GM12878 (cell line): ENCODE data around the gene ZSCAN10. TPM values are rescaled to one million over a fixed set of nuclear protein-coding genes. Genes with fewer than 3 reads are reported as not detected.

ENCODE experiments used
- ATAC-seq: fragments of 200-7000 bp; cut with Tn5 transposase; 3 replicates; pipeline ENCODE4 v1.9.1; 2020; ENCODE audit warnings: mild to moderate bottlenecking, moderate library complexity
- BruUV-seq: library from RNA; stranded (reverse); fragments of 400-500 nt; replicated peaks from 2 replicates; lab custom pipeline; 2021; lab: Mats Ljungman, UMichigan
- CTCF ChIA-PET: fragments of 300-600 bp; sonication (Branson Sonifier 250); formaldehyde crosslinking; extraction: SDS; loops from one replicate; lab custom pipeline; 2021; ENCODE audit warnings: inconsistent platforms; lab: Yijun Ruan, JAX
- POLR2A ChIA-PET: fragments of 350-600 bp; formaldehyde crosslinking; extraction: SDS; loops from one replicate; lab custom pipeline; 2021; ENCODE audit warnings: inconsistent platforms; lab: Charles Lee
- RAD21 ChIA-PET: fragments of 300-600 bp; sonication (Branson Sonifier 250); formaldehyde crosslinking; loops from one replicate; lab custom pipeline; 2023; ENCODE audit warnings: antibody characterized with exemption; ENCODE audit not compliant: unreplicated experiment; lab: Charles Lee
- SMC1A ChIA-PET: fragments of 300-600 bp; sonication (Branson Sonifier 250); formaldehyde crosslinking; loops from one replicate; lab custom pipeline; 2023; ENCODE audit not compliant: unreplicated experiment, uncharacterized antibody; lab: Charles Lee
- DNase-seq: peaks from one replicate; pipeline ENCODE4 v3.0.0-alpha.2; 2011; ENCODE audit warnings: low read depth, low spot score
- FAIRE-seq: peaks from 3 replicates; lab custom pipeline; 2011; peaks lifted over from hg19 to GRCh38; lab: Jason Lieb, UNC
- H2AFZ ChIP-seq: 2 replicates; pipeline ENCODE4 v1.6.0; 2011; ENCODE audit warnings: low read depth, low read length, control low read depth; ENCODE audit not compliant: control insufficient read depth
- H3K27ac ChIP-seq: 2 replicates; pipeline ENCODE4 v1.5.1; 2011; ENCODE audit warnings: control low read depth; ENCODE audit not compliant: control insufficient read depth, insufficient read depth
- H3K27me3 ChIP-seq, 2 experiments: replicated peaks in 1 of 2; 2 replicates each; pipeline versions ENCODE4 v1.6.0 to v1.6.1; 2011; ENCODE audit warnings: low read length in 1 of 2; ENCODE audit not compliant: control insufficient read depth in 2 of 2, insufficient read depth in 2 of 2
- H3K36me3 ChIP-seq, 2 experiments: 2 replicates each; pipeline ENCODE4 v1.5.1; 2011; ENCODE audit warnings: low read length in 1 of 2; ENCODE audit not compliant: control insufficient read depth in 2 of 2, insufficient read depth in 2 of 2
- H3K4me1 ChIP-seq: 2 replicates; pipeline ENCODE4 v1.6.1; 2011; ENCODE audit warnings: mild to moderate bottlenecking, low read length, moderate library complexity, mixed read lengths; ENCODE audit not compliant: control insufficient read depth, insufficient read depth
- H3K4me2 ChIP-seq: 2 replicates; pipeline ENCODE4 v1.6.0; 2011; ENCODE audit warnings: control low read depth; ENCODE audit not compliant: control insufficient read depth, insufficient read depth
- H3K4me3 ChIP-seq: fragments of 200-600 bp; sonication (generic); 2 replicates; pipeline ENCODE4 v1.5.1; 2016
- H3K79me2 ChIP-seq: 2 replicates; pipeline ENCODE4 v1.6.0; 2011; ENCODE audit warnings: low read length; ENCODE audit not compliant: control insufficient read depth, insufficient read depth
- H3K9ac ChIP-seq: 2 replicates; pipeline ENCODE4 v1.8.0; 2011; ENCODE audit warnings: low read length, control low read depth, mixed read lengths; ENCODE audit not compliant: control insufficient read depth, insufficient read depth
- H3K9me3 ChIP-seq: replicated peaks from 3 replicates; pipeline ENCODE4 v1.5.1; 2011; ENCODE audit warnings: mild to moderate bottlenecking, low read length; ENCODE audit not compliant: control insufficient read depth, insufficient read depth
- H4K20me1 ChIP-seq: 2 replicates; pipeline ENCODE4 v1.6.0; 2011; ENCODE audit not compliant: control insufficient read depth, insufficient read depth
- ATF2 ChIP-seq: IDR thresholded peaks from 2 replicates; pipeline ENCODE4 v1.6.1; 2012; ENCODE audit warnings: low read length, inconsistent platforms
- CEBPZ ChIP-seq: fragments of 150-350 bp; IDR thresholded peaks from 2 replicates; pipeline ENCODE4 v1.6.1; 2016; ENCODE audit warnings: low read depth, low read length
- E2F8 ChIP-seq: fragments of 450-650 bp; IDR thresholded peaks from 2 replicates; pipeline ENCODE4 v1.6.1; 2018; ENCODE audit warnings: mild to moderate bottlenecking, low read depth, moderate library complexity; ENCODE audit not compliant: partially characterized antibody
- IKZF1 ChIP-seq: fragments of 450-650 bp; conservative IDR thresholded peaks from 2 replicates; pipeline ENCODE4 v1.6.1; 2017; ENCODE audit warnings: antibody characterized with exemption, mild to moderate bottlenecking
- IRF3 ChIP-seq: fragments of 450-650 bp; IDR thresholded peaks from 2 replicates; pipeline ENCODE4 v1.6.1; 2014; ENCODE audit warnings: mild to moderate bottlenecking
- MLLT1 ChIP-seq: fragments of 450-650 bp; IDR thresholded peaks from 2 replicates; pipeline ENCODE4 v1.6.1; 2016; ENCODE audit warnings: mild to moderate bottlenecking
- NR2C1 ChIP-seq: fragments of 450-650 bp; IDR thresholded peaks from 2 replicates; pipeline ENCODE4 v1.6.1; 2017; ENCODE audit warnings: antibody characterized with exemption, mild to moderate bottlenecking, moderate library complexity
- POU2F2 ChIP-seq: IDR thresholded peaks from 3 replicates; pipeline ENCODE4 v1.6.1; 2011; ENCODE audit warnings: low read depth, mild to moderate bottlenecking, low read length, borderline replicate concordance
- RUNX3 ChIP-seq: IDR thresholded peaks from 2 replicates; pipeline ENCODE4 v1.6.1; 2012; ENCODE audit warnings: low read length, inconsistent platforms
- ZBED1 ChIP-seq: IDR thresholded peaks from 2 replicates; pipeline ENCODE4 v1.6.1; 2016; ENCODE audit warnings: borderline replicate concordance
- ZNF217 ChIP-seq: fragments of 450-650 bp; IDR thresholded peaks from 2 replicates; pipeline ENCODE4 v1.6.1; 2017; ENCODE audit warnings: antibody characterized with exemption, mild to moderate bottlenecking
- WGBS: methylation state at CpG from one replicate; pipeline ENCODE4 v1.1.6; 2016; ENCODE audit warnings: low lambda C conversion rate; ENCODE audit not compliant: insufficient replicate concordance, insufficient coverage; ENCODE audit errors: missing lambda C conversion rate; 5-methylcytosine and 5-hydroxymethylcytosine counted together
- in situ Hi-C: fragments of 300-500 bp; cut with MboI; formaldehyde crosslinking; loops from 9 replicates; pipeline ENCODE4 v1.14.3; 2018; ENCODE audit warnings: mixed read lengths
- intact Hi-C: fragments of 100-400 bp; cut with micrococcal nuclease; formaldehyde crosslinking; loops from one replicate; pipeline ENCODE4 v1.14.2; 2022; ENCODE audit not compliant: unreplicated experiment
- polyA plus RNA-seq, 11 experiments: library from polyadenylated mRNA; depleted of rRNA in 4 of 11; unstranded in 6 of 11; stranded (reverse) in 5 of 11; fragments of >200 nt; fragmentation: Nextera tagmentation in 4 of 11; fragmentation: Illumina TruSeq in 1 of 11; extraction: Ambion mirVana in 4 of 11; extraction: Trizol in 1 of 11; gene quantifications; 1 replicate in 1 of 11; 2 replicates in 10 of 11; pipeline versions ENCODE4 v1.2.1 to v1.2.3, GENCODE V29; 2011 to 2016; ENCODE audit warnings: inconsistent platforms in 2 of 11, missing spikeins in 2 of 11, low read depth in 1 of 11
- total RNA-seq, 4 experiments: library from RNA; depleted of rRNA in 3 of 4; stranded (reverse); fragments of >200 nt in 3 of 4; fragmentation: Illumina TruSeq in 1 of 4; extraction: Trizol in 1 of 4; gene quantifications; 2 replicates each; pipeline versions ENCODE4 v1.2.1 to v1.2.3, GENCODE V29; 2013 to 2021

Gene ZSCAN10
- total and polyA plus RNA-seq, 10 of the 15 experiments (the other 5 are each of a cell fraction or from before 2014, with no cell fraction given) = 0.06 to 0.33 TPM; not detected in 8

- no peak for TF ChIP-seq CEBPZ
- no peak for TF ChIP-seq NR2C1
- no peak for TF ChIP-seq POU2F2
- TF ChIP-seq IRF3 = no peak
- TF ChIP-seq ZBED1 = no peak
Measured at GRCh38 chr16:3096362-3096761, 2.7 kb downstream of the ZSCAN10 start (continued).

GRCh38 chr16:3095869-3096268, 3.2 kb downstream of the ZSCAN10 start:
- H3K27ac ChIP-seq = no peak overlapping the region
- CTCF ChIA-PET = interaction anchor here (0.5 to 21.2 kb wide), 18 partner anchors 10 to 1339 kb away, joined by 3 to 396 read pairs (median 5); partner anchors contain the start of genes IL32 and ZNF213
- H3K4me2 ChIP-seq = peak overlapping the region; percentile 2; the same call in 1 of the 2 replicates
- POLR2A ChIA-PET = interaction anchor here (0.7 to 1.9 kb wide), 5 partner anchors 19 to 76 kb away, joined by 3 to 9 read pairs (median 4); partner anchors contain the start of gene IL32
- H4K20me1 ChIP-seq = no peaks in the 10 kb centered on the region
- no peaks in the 10 kb centered on the region for H3K36me3 ChIP-seq
- H3K27me3 ChIP-seq = no peaks in the 10 kb centered on the region
- SMC1A ChIA-PET = interaction anchor here (0.6 to 7.4 kb wide), 9 partner anchors 10 to 94 kb away, joined by 3 to 67 read pairs (median 3); partner anchors contain the start of genes IL32 and ZNF205
- in situ Hi-C loops (loop anchor here (5.0 kb wide), 1 partner anchor 34 kb away; no protein-coding TSS in a partner anchor), intact Hi-C loops (loop anchor here (1.0 to 2.0 kb wide), 2 partner anchors 33 to 37 kb away; no protein-coding TSS in a partner anchor)
- no peaks in the 10 kb centered on the region for H3K9me3 ChIP-seq
- BruUV-seq = no TSS peak
- RAD21 ChIA-PET = interaction anchor here (0.5 to 5.3 kb wide), 7 partner anchors 9 to 72 kb away, joined by 3 to 55 read pairs (median 5); partner anchors contain the start of gene ZNF213
- no peak overlapping the region for H3K4me3 ChIP-seq
- H3K4me1 ChIP-seq = peaks cover 14% of the 10 kb centered on the region
- H3K9ac ChIP-seq = no peak overlapping the region
- ATAC-seq (peak; percentile 90), DNase-seq (no peak), FAIRE-seq (peak; percentile 99)
- 0% methylated on average over 4 of the region's 4 CpGs for whole genome bisulfite sequencing
- H2AFZ ChIP-seq = no peak overlapping the region
- no peaks in the 10 kb centered on the region for H3K79me2 ChIP-seq
- TF ChIP-seq MLLT1 (peak; percentile 20; the same call in 1 of the 2 replicates), E2F8 (peak; percentile 31), ZNF217 (no peak), IKZF1 (no peak), RUNX3 (peak; percentile 46; the same call in 1 of the 2 replicates), ATF2 (no peak)
